Measurements from ENCODE around the gene CD300LG. TPM values are rescaled to one million over a fixed set of nuclear protein-coding genes. Genes with fewer than 3 reads are reported as not detected.
"Not testable (repeated sequence)": the region's sequence is repeated elsewhere in the genome, so short reads cannot be mapped to it uniquely, and the experiment has no call there.

CD300LG gene
- total RNA-seq, 2 experiments from 2014 or later = not detected

DNA sequence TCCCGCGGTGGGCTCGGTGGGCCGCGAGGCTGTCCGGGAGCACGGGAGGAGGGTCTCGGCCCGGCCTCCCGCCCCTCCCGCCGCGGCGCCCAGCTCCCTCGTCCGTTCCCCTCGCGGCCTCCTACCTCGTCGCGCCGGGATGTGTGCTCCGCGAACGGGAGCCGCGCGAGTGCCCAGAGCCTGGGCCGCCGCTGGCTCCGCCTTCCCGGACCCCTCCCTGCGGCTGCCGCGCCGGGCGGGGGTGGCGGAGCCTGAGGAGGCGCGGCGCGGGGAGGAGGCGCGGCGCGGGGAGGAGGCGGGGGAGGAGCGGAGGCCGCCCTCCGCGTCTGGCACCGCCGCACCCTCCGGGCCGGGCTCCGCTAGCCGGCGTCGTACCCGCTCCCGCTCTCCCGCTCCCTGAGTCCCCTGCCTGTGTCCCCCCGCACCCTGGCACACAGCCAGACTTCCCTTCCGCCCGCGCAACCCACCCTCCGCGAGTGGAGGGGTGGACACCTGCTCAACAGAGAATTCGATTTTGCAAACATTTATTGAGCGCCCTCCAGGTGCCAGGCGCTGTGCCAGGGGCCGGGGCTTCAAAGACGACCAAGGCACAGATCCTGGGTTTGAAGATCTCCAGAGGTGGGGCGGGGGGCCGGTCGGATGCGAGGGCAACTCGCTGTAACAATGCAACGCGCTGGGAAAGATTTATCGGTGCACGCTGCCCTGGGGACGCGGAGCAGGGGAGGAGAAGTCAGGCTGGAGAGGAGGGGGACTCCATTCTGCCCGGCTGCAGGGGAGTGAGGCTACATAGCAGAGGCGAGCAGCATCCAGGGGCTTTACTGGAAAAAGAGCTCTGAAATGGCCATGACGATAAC is 13.8 kb upstream of the CD300LG start, which contains the start of gene MPP3:
Gene MPP3 (minus strand): TSS at position 171 of the 854 bp plus-strand sequence. CDS start 1,240 bp downstream, outside the sequence.
- peaks cover 11% of the 10 kb centered on the region for H3K4me1 Mint-ChIP-seq
- peak within 1 kb of the TSS; percentile 74 for H3K4me3 Mint-ChIP-seq
- H3K36me3 Mint-ChIP-seq = no peaks in the 10 kb centered on the region
- peaks cover 58% of the 10 kb centered on the region for H3K27me3 Mint-ChIP-seq
- peak; percentile 63 for DNase-seq
- no peaks in the 10 kb centered on the region for H3K9me3 Mint-ChIP-seq
- no peak within 1 kb of the TSS for H3K27ac Mint-ChIP-seq

DNA sequence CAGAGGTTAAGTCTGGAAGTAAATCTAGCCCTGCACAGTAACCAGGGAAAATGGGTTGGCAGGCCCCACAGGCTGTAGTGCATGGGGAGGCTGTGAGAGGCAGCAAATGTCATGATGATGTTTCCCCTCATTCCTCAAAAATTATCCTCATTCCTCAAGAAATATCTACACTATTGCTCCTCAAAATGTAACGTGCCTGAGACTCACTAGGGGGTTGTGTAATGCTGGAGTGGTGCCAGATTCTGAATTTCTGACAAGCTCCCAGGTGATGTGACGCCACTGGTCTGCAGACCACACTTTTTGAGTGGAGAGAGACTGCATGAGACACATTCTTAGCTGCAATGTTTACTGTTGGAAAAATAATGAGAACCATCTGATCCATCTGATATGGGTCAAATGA is 12.9 kb upstream of the CD300LG start:
- H3K4me3 Mint-ChIP-seq = no peak overlapping the region
- H3K27ac Mint-ChIP-seq = no peak overlapping the region

DNA sequence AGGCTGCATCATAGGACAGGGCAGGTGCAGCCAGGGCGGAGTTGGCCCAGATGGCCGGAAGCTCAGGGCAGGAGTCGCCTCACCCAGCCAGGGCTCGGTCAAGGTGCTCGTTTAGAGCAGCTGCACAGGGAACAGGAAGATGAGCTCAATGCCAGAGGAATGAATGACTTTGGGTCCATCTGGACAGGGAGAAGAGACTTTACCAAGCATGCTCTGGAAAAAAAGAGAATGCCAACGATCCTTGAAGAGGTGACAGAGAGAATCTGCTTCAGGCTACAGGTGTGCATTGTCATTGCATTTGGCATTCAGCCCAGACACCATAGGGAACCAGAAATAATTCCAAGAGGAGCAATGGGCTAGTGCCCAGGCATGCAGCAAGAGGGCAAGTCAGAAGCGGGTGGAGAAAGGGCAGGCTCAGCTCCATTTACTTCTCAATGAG is 7.3 kb upstream of the CD300LG start:
- no peaks in the 10 kb centered on the region for H3K9me3 Mint-ChIP-seq
- no peak overlapping the region for H3K27ac Mint-ChIP-seq
- no peaks in the 10 kb centered on the region for H3K4me1 Mint-ChIP-seq
- no peak overlapping the region for H3K4me3 Mint-ChIP-seq
- no peak for DNase-seq
- H3K27me3 Mint-ChIP-seq = peaks cover 49% of the 10 kb centered on the region
- H3K36me3 Mint-ChIP-seq = no peaks in the 10 kb centered on the region

More for the DNA sequence above, 12.9 kb upstream of the CD300LG start:
- DNase-seq = no peak
- Mint-ChIP-seq H3K27me3 (peaks cover 62% of the 10 kb centered on the region), H3K36me3 (no peaks in the 10 kb centered on the region), H3K4me1 (peaks cover 11% of the 10 kb centered on the region), H3K9me3 (no peaks in the 10 kb centered on the region)

DNA sequence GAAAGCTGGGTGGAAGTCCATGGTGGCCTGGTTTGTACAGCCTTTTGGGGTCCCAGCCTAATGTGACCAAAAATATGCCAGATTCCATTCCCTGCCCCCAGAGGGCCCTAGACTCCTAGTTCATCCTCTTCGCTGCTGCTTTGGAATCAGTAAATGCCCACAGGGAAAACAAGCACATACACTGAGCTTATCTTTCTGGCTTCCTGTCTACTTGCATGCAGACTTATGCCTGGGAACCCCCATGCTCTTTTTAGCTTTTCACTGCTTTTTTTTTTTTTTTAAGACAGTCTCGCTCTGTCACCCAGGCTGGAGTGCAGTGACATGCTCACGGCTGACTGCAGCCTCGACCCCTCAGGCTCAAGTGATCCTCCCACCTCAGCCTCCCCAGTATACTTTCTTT is 6.2 kb upstream of the CD300LG start:
- Mint-ChIP-seq H3K4me1 (no peaks in the 10 kb centered on the region), H3K27me3 (peaks cover 46% of the 10 kb centered on the region), H3K9me3 (no peaks in the 10 kb centered on the region), H3K36me3 (no peaks in the 10 kb centered on the region), H3K27ac (no peak overlapping the region), H3K4me3 (no peak overlapping the region)
- DNase-seq = no peak

DNA sequence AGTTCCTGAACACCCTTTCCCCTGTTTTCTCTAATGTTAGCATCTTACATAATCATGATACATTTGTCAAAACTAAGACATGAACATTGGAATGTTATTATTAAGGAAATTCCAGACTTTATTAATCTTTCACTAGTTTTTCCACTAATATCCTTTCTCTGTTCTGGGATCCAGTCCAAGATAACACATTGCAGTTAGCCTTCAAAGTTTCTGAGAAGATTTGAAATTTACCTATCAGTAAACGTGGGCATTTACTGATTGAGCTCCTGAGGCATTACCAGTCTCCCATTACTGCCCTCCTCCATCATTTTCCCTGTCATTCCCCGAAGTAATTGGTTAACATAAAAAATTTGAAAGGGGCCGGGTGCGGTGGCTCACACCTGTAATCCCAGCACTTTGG is 5.7 kb upstream of the CD300LG start:
- peaks cover 46% of the 10 kb centered on the region for H3K27me3 Mint-ChIP-seq
- no peak overlapping the region for H3K27ac Mint-ChIP-seq
- H3K9me3 Mint-ChIP-seq = no peaks in the 10 kb centered on the region
- no peaks in the 10 kb centered on the region for H3K36me3 Mint-ChIP-seq
- H3K4me1 Mint-ChIP-seq = no peaks in the 10 kb centered on the region
- no peak for DNase-seq
- H3K4me3 Mint-ChIP-seq = no peak overlapping the region

DNA sequence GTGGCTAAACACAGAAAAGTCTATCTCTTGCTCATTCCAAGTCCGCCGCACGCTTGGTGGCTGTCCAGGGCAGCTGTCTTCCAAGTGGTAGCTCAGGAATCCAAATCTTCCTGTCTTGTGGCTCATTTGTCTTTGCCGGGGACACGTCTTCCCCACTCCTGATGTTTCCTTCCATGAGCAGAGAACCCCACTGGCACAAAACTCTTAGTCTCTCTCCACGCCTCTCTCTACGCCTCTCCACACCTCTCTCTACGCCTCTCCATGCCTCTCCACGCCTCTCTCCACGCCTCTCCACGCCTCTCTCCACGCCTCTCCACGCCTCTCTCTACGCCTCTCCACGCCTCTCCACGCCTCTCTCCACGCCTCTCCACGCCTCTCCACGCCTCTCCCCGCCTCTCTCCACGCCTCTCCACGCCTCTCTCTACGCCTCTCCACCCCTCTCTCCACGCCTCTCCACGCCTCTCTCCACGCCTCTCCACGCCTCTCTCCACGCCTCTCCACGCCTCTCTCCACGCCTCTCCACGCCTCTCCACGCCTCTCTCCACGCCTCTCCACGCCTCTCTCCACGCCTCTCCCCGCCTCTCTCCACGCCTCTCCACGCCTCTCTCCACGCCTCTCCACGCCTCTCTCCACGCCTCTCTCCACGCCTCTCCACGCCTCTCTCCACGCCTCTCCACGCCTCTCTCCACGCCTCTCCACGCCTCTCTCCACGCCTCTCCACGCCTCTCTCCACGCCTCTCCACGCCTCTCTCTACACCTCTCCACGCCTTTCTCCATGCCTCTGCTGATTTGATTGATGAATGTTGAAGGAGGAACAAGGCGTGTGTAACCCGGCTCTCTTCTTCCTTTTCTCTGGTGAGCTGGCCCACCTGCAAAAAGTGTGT is 4.6 kb upstream of the CD300LG start:
- H3K36me3 Mint-ChIP-seq, H3K4me3 Mint-ChIP-seq, H3K4me1 Mint-ChIP-seq, DNase-seq, H3K27ac Mint-ChIP-seq, H3K9me3 Mint-ChIP-seq: not testable (repeated sequence)
- H3K27me3 Mint-ChIP-seq = peaks cover 42% of the 10 kb centered on the region

DNA sequence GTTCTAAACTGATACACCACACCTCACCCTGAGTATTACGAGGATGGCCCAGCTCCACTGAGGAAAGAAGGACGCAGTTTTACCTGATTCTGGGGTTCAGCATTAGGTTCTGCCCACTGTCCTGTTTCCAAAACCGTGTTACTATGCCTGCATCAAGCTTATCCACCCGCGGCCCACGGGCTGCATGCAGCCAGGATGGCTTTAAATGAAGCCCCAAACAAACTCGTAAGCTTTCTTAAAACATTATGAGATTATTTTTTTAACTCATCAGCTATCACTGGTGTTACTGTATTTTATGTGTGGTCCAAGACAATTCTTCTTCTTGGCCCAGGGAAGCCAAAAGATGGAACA is 4.0 kb upstream of the CD300LG start:
- peaks cover 44% of the 10 kb centered on the region for H3K27me3 Mint-ChIP-seq
- no peak overlapping the region for H3K27ac Mint-ChIP-seq
- H3K4me3 Mint-ChIP-seq = no peak overlapping the region
- H3K9me3 Mint-ChIP-seq = no peaks in the 10 kb centered on the region
- no peak for DNase-seq
- no peaks in the 10 kb centered on the region for H3K36me3 Mint-ChIP-seq
- no peaks in the 10 kb centered on the region for H3K4me1 Mint-ChIP-seq

DNA sequence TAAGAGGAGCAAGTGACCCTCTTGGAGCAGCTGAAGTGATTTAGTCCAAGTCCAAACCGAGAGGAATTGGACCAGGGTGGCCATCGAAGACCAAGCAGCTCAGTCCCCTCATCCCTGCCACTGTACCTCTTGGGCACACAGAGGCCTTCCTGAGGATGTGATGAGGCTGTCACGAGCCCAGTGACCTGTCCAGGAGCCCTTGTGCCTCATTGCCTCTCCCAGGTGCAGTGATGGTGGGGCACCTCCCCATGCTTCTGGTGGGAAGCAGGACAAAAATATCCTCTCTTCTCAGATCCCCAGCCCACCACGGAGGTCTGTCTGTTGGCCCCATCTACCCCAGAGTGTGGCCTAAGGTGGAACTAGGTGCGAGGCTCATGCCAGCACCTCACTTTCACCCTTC is 2.7 kb upstream of the CD300LG start:
- no peaks in the 10 kb centered on the region for H3K4me1 Mint-ChIP-seq
- H3K27me3 Mint-ChIP-seq = peaks cover 47% of the 10 kb centered on the region
- DNase-seq = no peak
- H3K9me3 Mint-ChIP-seq = no peaks in the 10 kb centered on the region
- no peak overlapping the region for H3K4me3 Mint-ChIP-seq
- no peaks in the 10 kb centered on the region for H3K36me3 Mint-ChIP-seq
- H3K27ac Mint-ChIP-seq = no peak overlapping the region

DNA sequence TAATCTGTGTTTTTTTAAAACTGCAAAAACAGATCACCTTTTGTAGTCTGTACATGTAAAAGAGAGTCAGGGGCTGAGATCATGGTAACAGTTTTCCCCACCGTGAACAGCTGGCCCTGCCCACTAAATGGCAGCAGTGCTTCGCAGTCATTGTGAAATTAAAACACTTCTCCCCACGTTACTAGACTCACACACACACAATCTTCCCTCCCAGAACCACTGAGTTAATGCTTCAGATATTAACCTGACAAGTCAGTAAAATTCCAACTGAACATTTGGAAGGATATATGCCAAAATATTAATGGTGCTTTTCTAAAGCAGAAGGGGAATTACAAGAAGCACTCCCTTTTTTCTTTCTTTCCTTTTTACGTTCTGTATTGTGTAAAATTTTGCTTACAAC is 1.2 kb upstream of the CD300LG start:
- no peaks in the 10 kb centered on the region for H3K9me3 Mint-ChIP-seq
- H3K27ac Mint-ChIP-seq = no peak overlapping the region
- H3K4me3 Mint-ChIP-seq = no peak overlapping the region
- H3K27me3 Mint-ChIP-seq = peaks cover 34% of the 10 kb centered on the region
- H3K36me3 Mint-ChIP-seq = no peaks in the 10 kb centered on the region
- DNase-seq = no peak
- H3K4me1 Mint-ChIP-seq = no peaks in the 10 kb centered on the region

DNA sequence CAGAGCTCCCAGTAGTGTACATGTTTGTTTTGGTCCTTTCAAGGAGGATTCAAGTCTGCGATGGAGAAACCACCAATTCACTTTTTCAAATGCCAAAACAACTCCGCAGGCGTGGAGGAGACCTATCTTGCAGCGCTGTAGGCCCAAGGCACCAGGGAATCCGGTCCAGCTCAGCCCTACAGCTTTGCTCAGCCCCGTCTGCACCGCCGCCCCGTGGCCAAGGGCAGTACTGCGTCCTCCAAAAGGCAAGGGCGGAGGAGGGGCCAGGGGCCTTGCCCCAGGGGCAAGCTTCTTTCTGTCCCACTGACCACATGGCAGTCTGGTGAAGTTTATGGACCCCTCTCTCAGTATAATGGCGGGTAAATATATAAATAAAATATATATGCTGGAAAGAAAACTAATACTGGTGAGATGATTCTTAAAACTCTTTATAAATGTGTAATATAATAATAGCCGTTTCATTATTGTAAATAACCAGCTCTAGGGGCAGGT is 709 bp upstream of the CD300LG start:
- H3K36me3 Mint-ChIP-seq = no peaks in the 10 kb centered on the region
- peaks cover 32% of the 10 kb centered on the region for H3K27me3 Mint-ChIP-seq
- no peak overlapping the region for H3K4me3 Mint-ChIP-seq
- H3K4me1 Mint-ChIP-seq = no peaks in the 10 kb centered on the region
- DNase-seq = peak; percentile 78
- no peak overlapping the region for H3K27ac Mint-ChIP-seq
- no peaks in the 10 kb centered on the region for H3K9me3 Mint-ChIP-seq

DNA sequence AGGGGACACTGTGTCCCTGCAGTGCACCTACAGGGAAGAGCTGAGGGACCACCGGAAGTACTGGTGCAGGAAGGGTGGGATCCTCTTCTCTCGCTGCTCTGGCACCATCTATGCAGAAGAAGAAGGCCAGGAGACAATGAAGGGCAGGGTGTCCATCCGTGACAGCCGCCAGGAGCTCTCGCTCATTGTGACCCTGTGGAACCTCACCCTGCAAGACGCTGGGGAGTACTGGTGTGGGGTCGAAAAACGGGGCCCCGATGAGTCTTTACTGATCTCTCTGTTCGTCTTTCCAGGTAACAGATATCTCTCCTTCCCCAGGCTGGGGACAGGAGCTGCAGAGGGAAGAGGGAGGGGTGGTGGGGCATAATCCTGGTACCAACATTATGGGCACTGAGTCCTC is 1.6 kb downstream of the CD300LG start:
- no peaks in the 10 kb centered on the region for H3K36me3 Mint-ChIP-seq
- H3K9me3 Mint-ChIP-seq = no peaks in the 10 kb centered on the region
- H3K27me3 Mint-ChIP-seq = peaks cover 36% of the 10 kb centered on the region
- no peak overlapping the region for H3K27ac Mint-ChIP-seq
- H3K4me3 Mint-ChIP-seq = no peak overlapping the region
- H3K4me1 Mint-ChIP-seq = no peaks in the 10 kb centered on the region
- no peak for DNase-seq

DNA sequence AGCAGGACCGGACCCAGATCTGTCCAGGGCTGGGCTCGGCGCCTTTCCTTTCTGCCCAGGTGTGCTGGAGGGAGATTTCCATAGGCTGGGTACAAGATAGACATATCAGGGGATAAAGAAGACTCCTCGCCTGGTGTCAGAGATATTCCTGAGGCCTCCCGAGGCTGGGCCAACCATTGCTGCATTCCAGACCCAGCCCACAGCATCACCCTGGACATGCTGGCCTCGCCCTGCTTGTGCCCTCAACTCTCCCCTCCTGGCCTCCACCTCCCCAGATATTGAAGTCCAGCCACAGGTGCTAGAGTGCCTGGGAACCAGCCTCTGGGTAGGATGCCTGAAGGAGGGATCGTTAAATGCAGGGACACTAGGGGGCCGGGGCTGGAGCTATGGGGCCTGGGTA is 2.1 kb downstream of the CD300LG start:
- Mint-ChIP-seq H3K4me1 (no peaks in the 10 kb centered on the region), H3K27me3 (peaks cover 36% of the 10 kb centered on the region), H3K4me3 (no peak overlapping the region), H3K9me3 (no peaks in the 10 kb centered on the region), H3K36me3 (no peaks in the 10 kb centered on the region), H3K27ac (no peak overlapping the region)
- no peak for DNase-seq

DNA sequence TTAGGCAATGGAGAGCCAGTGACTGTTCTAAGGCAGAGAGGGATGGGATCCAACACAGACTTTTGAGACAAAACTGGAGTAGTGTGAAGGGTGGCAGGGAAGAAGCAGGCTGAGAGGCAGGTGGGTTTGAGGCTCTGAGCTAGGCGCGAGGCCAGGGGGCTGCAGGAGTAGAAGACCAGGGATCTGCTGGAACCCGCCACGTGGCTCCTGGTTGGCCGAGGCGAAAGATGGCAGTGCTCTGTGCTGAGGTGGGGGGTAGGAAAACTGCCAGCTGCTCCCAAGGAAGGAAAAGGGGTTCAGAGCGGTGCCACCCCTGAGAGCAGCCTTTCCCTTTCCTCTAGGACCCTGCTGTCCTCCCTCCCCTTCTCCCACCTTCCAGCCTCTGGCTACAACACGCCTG is 5.6 kb downstream of the CD300LG start:
- no peaks in the 10 kb centered on the region for H3K36me3 Mint-ChIP-seq
- no peak overlapping the region for H3K27ac Mint-ChIP-seq
- no peak for DNase-seq
- peaks cover 16% of the 10 kb centered on the region for H3K27me3 Mint-ChIP-seq
- no peaks in the 10 kb centered on the region for H3K4me1 Mint-ChIP-seq
- H3K4me3 Mint-ChIP-seq = no peak overlapping the region
- H3K9me3 Mint-ChIP-seq = no peaks in the 10 kb centered on the region

DNA sequence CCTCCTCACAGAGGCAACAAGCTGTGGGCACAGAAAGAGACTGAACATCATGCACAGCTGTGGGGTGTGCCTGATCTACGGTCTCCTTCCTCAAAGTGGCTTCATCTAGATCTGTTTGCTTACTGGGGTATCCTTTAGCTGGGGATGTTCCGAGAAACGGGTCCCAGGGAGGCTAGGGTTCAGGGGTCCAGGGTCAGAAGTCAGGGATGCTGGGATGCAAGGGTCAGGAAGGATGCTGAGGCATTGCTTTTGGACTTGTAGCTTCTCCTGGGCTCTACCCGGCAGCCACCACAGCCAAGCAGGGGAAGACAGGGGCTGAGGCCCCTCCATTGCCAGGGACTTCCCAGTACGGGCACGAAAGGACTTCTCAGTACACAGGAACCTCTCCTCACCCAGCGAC is 6.6 kb downstream of the CD300LG start:
- Mint-ChIP-seq H3K27ac (no peak overlapping the region), H3K9me3 (no peaks in the 10 kb centered on the region), H3K4me1 (no peaks in the 10 kb centered on the region), H3K36me3 (no peaks in the 10 kb centered on the region), H3K27me3 (peaks cover 12% of the 10 kb centered on the region), H3K4me3 (no peak overlapping the region)
- DNase-seq = no peak

DNA sequence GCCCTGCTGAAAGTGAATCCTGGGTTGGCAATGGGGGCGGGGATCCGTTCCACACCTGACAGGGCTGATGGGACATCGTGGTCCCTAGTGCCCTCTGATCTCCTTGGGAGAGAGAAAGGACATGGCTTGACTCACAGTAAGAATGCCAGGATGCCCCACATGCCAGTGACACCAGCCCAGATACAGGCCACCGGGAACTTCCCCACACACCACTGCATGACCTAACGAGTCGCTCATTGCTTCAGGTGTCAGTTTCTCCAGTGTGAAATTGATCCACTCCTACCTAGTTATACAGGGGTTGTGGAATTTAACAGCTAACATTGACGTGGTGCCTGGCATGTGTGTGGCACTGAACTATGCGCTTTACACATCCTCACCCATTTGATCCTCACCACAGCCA is 7.5 kb downstream of the CD300LG start:
- Mint-ChIP-seq H3K9me3 (no peaks in the 10 kb centered on the region), H3K27me3 (peaks cover 9% of the 10 kb centered on the region), H3K4me3 (no peak overlapping the region), H3K27ac (no peak overlapping the region), H3K36me3 (no peaks in the 10 kb centered on the region), H3K4me1 (no peaks in the 10 kb centered on the region)
- DNase-seq = no peak

Measured in activated naive CD8-positive, alpha-beta T cell treated with anti-CD3 and anti-CD28 coated beads for 36 hours (primary cell).